Mesodermal cell (in vitro differentiated cells): Measurements from ENCODE around the gene FKBP5.
"Not testable (repeated sequence)": the region's sequence is repeated elsewhere in the genome, so short reads cannot be mapped to it uniquely, and the experiment has no call there.

ENCODE experiments used
- H3K27ac ChIP-seq: 2 replicates; pipeline ENCODE4 v1.7.0; 2013; ENCODE audit warnings: mild to moderate bottlenecking, low read depth, low read length, moderate library complexity; ENCODE audit not compliant: severe bottlenecking
- H3K36me3 ChIP-seq: 2 replicates; pipeline ENCODE4 v1.7.1; 2013; ENCODE audit warnings: mild to moderate bottlenecking, low read length, moderate library complexity; ENCODE audit not compliant: control insufficient read depth, insufficient read depth
- H3K4me1 ChIP-seq: one replicate; pipeline ENCODE4 v1.7.1; 2013; ENCODE audit warnings: mild to moderate bottlenecking, low read length; ENCODE audit not compliant: insufficient read depth, control insufficient read depth, poor library complexity, severe bottlenecking
- H3K4me3 ChIP-seq: 2 replicates; pipeline ENCODE4 v1.7.0; 2013; ENCODE audit warnings: low read length, control low read depth, mild to moderate bottlenecking; ENCODE audit not compliant: insufficient read depth, poor library complexity, severe bottlenecking; ENCODE audit errors: extremely low read depth
- H3K9me3 ChIP-seq: 2 replicates; pipeline ENCODE4 v1.7.1; 2013; ENCODE audit warnings: mild to moderate bottlenecking, low read length, moderate library complexity; ENCODE audit not compliant: control insufficient read depth
- WGBS, 2 experiments: methylation state at CpG; one replicate each; pipeline ENCODE4 v1.1.5; 2013; ENCODE audit warnings: missing lambda C conversion rate in 2 of 2; ENCODE audit not compliant: insufficient coverage in 2 of 2; 5-methylcytosine and 5-hydroxymethylcytosine counted together

Gene FKBP5

GRCh38 chr6:35598621-35599020 lies 90.1 kb downstream of the FKBP5 start:
- H3K27ac ChIP-seq, H3K36me3 ChIP-seq, H3K4me3 ChIP-seq, H3K9me3 ChIP-seq: not testable (repeated sequence)
- 92 to 98% methylated on average over 5 to 7 of the region's 8 CpGs for WGBS, 2 experiments
- peaks cover 29% of the 10 kb centered on the region for H3K4me1 ChIP-seq

GRCh38 chr6:35596448-35597442 lies 92.0 kb downstream of the FKBP5 start:
- 94 to 98% methylated on average over 4 to 5 of the region's 8 CpGs for WGBS, 2 experiments
- Histone ChIP-seq H3K4me3 (no peak overlapping the region), H3K27ac (peak overlapping the region; percentile 55), H3K36me3 (peaks cover 4% of the 10 kb centered on the region), H3K4me1 (peaks cover 18% of the 10 kb centered on the region), H3K9me3 (no peaks in the 10 kb centered on the region)

- Histone ChIP-seq H3K4me1 (peaks cover 5% of the 10 kb centered on the region), H3K27ac (no peak overlapping the region), H3K4me3 (no peak overlapping the region), H3K9me3 (no peaks in the 10 kb centered on the region), H3K36me3 (peaks cover 4% of the 10 kb centered on the region)
- 100% methylated on average over 1 of the region's 6 CpGs for WGBS, 2 experiments
Measured at GRCh38 chr6:35594503-35595186, 94.1 kb downstream of the FKBP5 start.

- Histone ChIP-seq H3K27ac (no peak overlapping the region), H3K4me3 (no peak overlapping the region), H3K4me1 (peaks cover 4% of the 10 kb centered on the region), H3K9me3 (no peaks in the 10 kb centered on the region), H3K36me3 (peaks cover 4% of the 10 kb centered on the region)
- 80% methylated on average over 1 of the region's 3 CpGs; no CpG with 5 or more reads in 1 of the 2 experiments for WGBS, 2 experiments
Measured at GRCh38 chr6:35592178-35592577, 96.5 kb downstream of the FKBP5 start.

GRCh38 chr6:35590622-35591066 lies 98.1 kb downstream of the FKBP5 start:
- no peaks in the 10 kb centered on the region for H3K9me3 ChIP-seq
- H3K4me1 ChIP-seq, result no peaks in the 10 kb centered on the region
- 85 to 98% methylated on average over 2 to 4 of the region's 6 CpGs for WGBS, 2 experiments
- no peak overlapping the region for H3K4me3 ChIP-seq
- H3K27ac ChIP-seq, result no peak overlapping the region
- no peaks in the 10 kb centered on the region for H3K36me3 ChIP-seq

GRCh38 chr6:35589904-35590303 lies 98.8 kb downstream of the FKBP5 start:
- Histone ChIP-seq H3K27ac (no peak overlapping the region), H3K4me1 (no peaks in the 10 kb centered on the region), H3K4me3 (no peak overlapping the region), H3K9me3 (no peaks in the 10 kb centered on the region), H3K36me3 (no peaks in the 10 kb centered on the region)
- WGBS, 2 experiments, result 87 to 95% methylated on average over 3 of the region's 3 CpGs

- no peak overlapping the region for H3K4me3 ChIP-seq
- 96 to 100% methylated on average over 5 to 8 of the region's 8 CpGs for WGBS, 2 experiments
- no peaks in the 10 kb centered on the region for H3K9me3 ChIP-seq
- H3K27ac ChIP-seq, result no peak overlapping the region
- H3K36me3 ChIP-seq, result no peaks in the 10 kb centered on the region
- no peaks in the 10 kb centered on the region for H3K4me1 ChIP-seq
Measured at GRCh38 chr6:35589201-35589739, 99.4 kb downstream of the FKBP5 start.

GRCh38 chr6:35587167-35587566 lies 101.5 kb downstream of the FKBP5 start:
- H3K4me1 ChIP-seq, result no peaks in the 10 kb centered on the region
- no peak overlapping the region for H3K27ac ChIP-seq
- 88 to 95% methylated on average over 2 of the region's 2 CpGs for WGBS, 2 experiments
- H3K4me3 ChIP-seq, result no peak overlapping the region
- no peaks in the 10 kb centered on the region for H3K9me3 ChIP-seq
- H3K36me3 ChIP-seq, result no peaks in the 10 kb centered on the region

- no peak overlapping the region for H3K27ac ChIP-seq
- H3K9me3 ChIP-seq, result no peaks in the 10 kb centered on the region
- H3K36me3 ChIP-seq, result no peaks in the 10 kb centered on the region
- no peak overlapping the region for H3K4me3 ChIP-seq
- no peaks in the 10 kb centered on the region for H3K4me1 ChIP-seq
Measured at GRCh38 chr6:35586542-35586941, 102.2 kb downstream of the FKBP5 start.

GRCh38 chr6:35585658-35586057 lies 103.1 kb downstream of the FKBP5 start:
- Histone ChIP-seq H3K27ac (no peak overlapping the region), H3K36me3 (no peaks in the 10 kb centered on the region), H3K4me3 (no peak overlapping the region), H3K9me3 (no peaks in the 10 kb centered on the region), H3K4me1 (no peaks in the 10 kb centered on the region)
